HEK293 (cell line): ENCODE data around the gene PALM2AKAP2.

Source experiments
- CTCF ChIA-PET: fragments of 350-600 bp; formaldehyde crosslinking; extraction: SDS; loops from one replicate; lab custom pipeline; 2021; ENCODE audit warnings: antibody characterized with exemption; lab: Yijun Ruan, JAX
- POLR2A ChIA-PET: fragments of 300-600 bp; formaldehyde crosslinking; extraction: SDS; loops from one replicate; lab custom pipeline; 2020; ENCODE audit warnings: antibody characterized with exemption, inconsistent platforms; lab: Yijun Ruan, JAX
- H3K27ac ChIP-seq: fragments of 200-500 bp; sonication (Bioruptor generic); 2 replicates; pipeline ENCODE4 v1.5.1; 2014; ENCODE audit warnings: low read depth, low read length, control low read depth, inconsistent platforms; ENCODE audit errors: extremely low read depth
- H3K36me3 ChIP-seq, 2 experiments: fragments of 200-500 bp in 1 of 2; sonication (Bioruptor generic) in 1 of 2; 1 replicate in 1 of 2; 2 replicates in 1 of 2; pipeline ENCODE4 v1.5.1; 2014 to 2017; ENCODE audit warnings: inconsistent platforms in 2 of 2, low read length in 2 of 2; ENCODE audit not compliant: control insufficient read depth in 2 of 2, insufficient read depth in 1 of 2
- H3K4me1 ChIP-seq: fragments of 200-500 bp; sonication (Bioruptor generic); 2 replicates; pipeline ENCODE4 v1.5.1; 2014; ENCODE audit warnings: mild to moderate bottlenecking, low read length, inconsistent platforms; ENCODE audit not compliant: control insufficient read depth, insufficient read depth
- H3K4me3 ChIP-seq: 2 replicates; pipeline ENCODE4 v1.5.1; 2011; ENCODE audit warnings: low read depth, mild to moderate bottlenecking, control low read depth, low read length, moderate library complexity
- H3K9me3 ChIP-seq: fragments of 200-500 bp; sonication (Bioruptor generic); 2 replicates; pipeline ENCODE4 v1.5.1; 2014; ENCODE audit warnings: low read depth, low read length, inconsistent platforms; ENCODE audit not compliant: control insufficient read depth, insufficient read depth
- GLI4 ChIP-seq: fragments of 450-650 bp; formaldehyde crosslinking; IDR thresholded peaks from 2 replicates; pipeline ENCODE4 v1.5.1; 2016; ENCODE audit warnings: missing biosample characterization, missing genetic modification characterization
- HOXC10 ChIP-seq: sonication (generic); formaldehyde crosslinking; IDR thresholded peaks from 2 replicates; pipeline ENCODE4 v1.8.1; 2023; ENCODE audit warnings: mild to moderate bottlenecking, missing genetic modification reagents
- PRDM1 ChIP-seq: fragments of 450-650 bp; formaldehyde crosslinking; IDR thresholded peaks from 2 replicates; pipeline ENCODE4; 2016; ENCODE audit warnings: missing biosample characterization, missing genetic modification characterization
- SETDB1 ChIP-seq: IDR thresholded peaks from one replicate; pipeline ENCODE4 v1.6.1; 2017; ENCODE audit warnings: mild to moderate bottlenecking, low read length, moderate library complexity, mixed read lengths; ENCODE audit not compliant: insufficient read length
- YY1 ChIP-seq: fragments of 450-650 bp; formaldehyde crosslinking; IDR thresholded peaks from 2 replicates; pipeline ENCODE4 v1.5.1; 2018; ENCODE audit warnings: missing biosample characterization, missing genetic modification characterization
- ZBTB21 ChIP-seq: fragments of 450-650 bp; formaldehyde crosslinking; IDR thresholded peaks from 2 replicates; pipeline ENCODE4 v1.5.1; 2017; ENCODE audit warnings: missing biosample characterization, missing genetic modification characterization
- ZFP41 ChIP-seq: fragments of 450-650 bp; formaldehyde crosslinking; IDR thresholded peaks from 2 replicates; pipeline ENCODE4 v1.5.1; 2016; ENCODE audit warnings: missing biosample characterization, missing genetic modification characterization, borderline replicate concordance
- ZNF121 ChIP-seq: fragments of 450-650 bp; formaldehyde crosslinking; IDR thresholded peaks from 2 replicates; pipeline ENCODE4 v1.5.1; 2016; ENCODE audit warnings: missing biosample characterization, missing genetic modification characterization
- ZNF16 ChIP-seq: fragments of 450-650 bp; formaldehyde crosslinking; IDR thresholded peaks from 2 replicates; pipeline ENCODE4 v1.5.1; 2016; ENCODE audit warnings: low read depth, missing biosample characterization, missing genetic modification characterization
- ZNF174 ChIP-seq: fragments of 450-650 bp; formaldehyde crosslinking; IDR thresholded peaks from 2 replicates; pipeline ENCODE4 v1.5.0; 2017; ENCODE audit warnings: missing biosample characterization, mild to moderate bottlenecking, missing genetic modification characterization
- ZNF211 ChIP-seq: fragments of 450-650 bp; formaldehyde crosslinking; IDR thresholded peaks from 2 replicates; pipeline ENCODE4 v1.5.1; 2016; ENCODE audit warnings: low read depth, missing biosample characterization, missing genetic modification characterization
- ZNF214 ChIP-seq: fragments of 450-650 bp; formaldehyde crosslinking; IDR thresholded peaks from 2 replicates; pipeline ENCODE4 v1.5.1; 2017; ENCODE audit warnings: missing biosample characterization, mild to moderate bottlenecking, missing genetic modification characterization, borderline replicate concordance
- ZNF280D ChIP-seq: fragments of 450-650 bp; formaldehyde crosslinking; IDR thresholded peaks from 2 replicates; pipeline ENCODE4 v1.5.1; 2016; ENCODE audit warnings: missing biosample characterization, missing genetic modification characterization
- ZNF311 ChIP-seq: fragments of 450-650 bp; formaldehyde crosslinking; IDR thresholded peaks from 2 replicates; pipeline ENCODE4 v1.5.1; 2017; ENCODE audit warnings: missing biosample characterization, missing genetic modification characterization, borderline replicate concordance
- ZNF366 ChIP-seq: fragments of 450-650 bp; formaldehyde crosslinking; conservative IDR thresholded peaks from 2 replicates; pipeline ENCODE4 v1.5.1; 2016; ENCODE audit warnings: missing biosample characterization, missing genetic modification characterization
- ZNF391 ChIP-seq: fragments of 450-650 bp; formaldehyde crosslinking; IDR thresholded peaks from 2 replicates; pipeline ENCODE4 v1.5.1; 2016; ENCODE audit warnings: low read depth, missing biosample characterization, missing genetic modification characterization, borderline replicate concordance
- ZNF404 ChIP-seq: fragments of 450-650 bp; formaldehyde crosslinking; IDR thresholded peaks from 2 replicates; pipeline ENCODE4 v1.5.1; 2017; ENCODE audit warnings: missing biosample characterization, missing genetic modification characterization
- ZNF488 ChIP-seq: fragments of 450-650 bp; formaldehyde crosslinking; IDR thresholded peaks from 2 replicates; pipeline ENCODE4 v1.5.1; 2016; ENCODE audit warnings: missing biosample characterization, missing genetic modification characterization
- ZNF513 ChIP-seq: fragments of 450-650 bp; IDR thresholded peaks from 2 replicates; pipeline ENCODE4 v1.5.1; 2018; ENCODE audit warnings: missing biosample characterization, missing genetic modification characterization
- ZNF621 ChIP-seq: fragments of 450-650 bp; formaldehyde crosslinking; IDR thresholded peaks from 2 replicates; pipeline ENCODE4 v1.5.1; 2017; ENCODE audit warnings: missing biosample characterization, missing genetic modification characterization
- ZNF639 ChIP-seq: fragments of 450-650 bp; formaldehyde crosslinking; IDR thresholded peaks from 2 replicates; pipeline ENCODE4 v1.5.1; 2016; ENCODE audit warnings: missing biosample characterization, missing genetic modification characterization
- ZSCAN16 ChIP-seq: fragments of 450-650 bp; formaldehyde crosslinking; IDR thresholded peaks from 2 replicates; pipeline ENCODE4 v1.5.1; 2016; ENCODE audit warnings: missing biosample characterization, missing genetic modification characterization
- TF ChIP-seq, protein P1 (sequence below): fragments of 450-650 bp; formaldehyde crosslinking; IDR thresholded peaks from 2 replicates; pipeline ENCODE4 v1.5.1; 2016; ENCODE audit warnings: missing biosample characterization, missing genetic modification characterization
- TF ChIP-seq, protein P2 (sequence below): fragments of 450-650 bp; formaldehyde crosslinking; IDR thresholded peaks from 2 replicates; pipeline ENCODE4 v1.5.1; 2016; ENCODE audit warnings: missing biosample characterization, missing genetic modification characterization

Gene PALM2AKAP2

DNA sequence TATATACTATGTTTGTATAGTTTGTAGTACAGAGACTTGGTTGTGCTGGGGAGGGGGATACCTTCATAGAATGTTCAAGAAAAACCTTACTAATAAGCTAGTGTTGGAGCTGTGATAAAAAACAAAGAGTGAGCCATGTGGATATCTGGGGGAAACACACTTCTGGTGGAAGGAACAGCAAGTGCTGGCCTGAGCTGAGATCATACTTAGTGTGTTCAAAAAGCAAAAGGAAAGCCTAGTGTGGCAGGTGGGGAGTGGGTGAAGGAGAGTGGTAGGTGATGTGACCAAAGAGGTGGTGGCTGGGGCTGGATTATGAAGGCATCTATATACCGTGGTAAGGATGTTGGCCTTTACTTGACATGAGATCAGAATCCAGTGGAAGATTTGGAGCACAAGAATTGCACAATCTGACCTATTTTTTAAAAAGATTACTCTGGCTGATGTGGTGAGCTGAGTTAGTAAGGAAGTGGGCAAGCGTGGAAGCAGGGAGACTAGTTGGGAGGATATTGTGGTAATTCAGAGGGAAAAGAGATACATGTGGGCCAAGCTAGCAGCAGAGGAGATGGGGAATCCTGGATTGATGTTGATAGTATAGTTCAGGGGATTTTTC, 26.6 kb downstream of the PALM2AKAP2 start:
- Histone ChIP-seq H3K9me3 (no peaks in the 10 kb centered on the region), H3K4me1 (no peaks in the 10 kb centered on the region; the same call in 1 of the 2 replicates), H3K27ac (no peak overlapping the region), H3K4me3 (no peak overlapping the region), H3K36me3 (no peaks in the 10 kb centered on the region)
- ChIA-PET POLR2A (interaction anchor here (0.9 kb wide), 1 partner anchor 10 kb away, joined by 3 read pairs; no protein-coding TSS in a partner anchor), CTCF (interaction anchor here (0.6 to 1.1 kb wide), 4 partner anchors 9 to 215 kb away, joined by 3 to 11 read pairs (median 4); no protein-coding TSS in a partner anchor)
- TF ChIP-seq ZSCAN16 (tag by site-specific recombination) (no peak), ZNF311 (tag by site-specific recombination) (no peak), ZNF488 (tag by site-specific recombination) (no peak), GLI4 (tag by site-specific recombination) (no peak), ZNF16 (no peak), ZNF639 (tag by site-specific recombination) (no peak), SETDB1 (no peak), ZBTB21 (no peak), ZNF211 (tag by site-specific recombination) (no peak), ZNF366 (tag by site-specific recombination) (no peak), ZNF391 (tag by site-specific recombination) (no peak), ZNF174 (tag by site-specific recombination) (no peak), ZNF214 (tag by site-specific recombination) (no peak), ZNF513 (tag by site-specific recombination) (no peak)
- TF ChIP-seq, protein P1, sequence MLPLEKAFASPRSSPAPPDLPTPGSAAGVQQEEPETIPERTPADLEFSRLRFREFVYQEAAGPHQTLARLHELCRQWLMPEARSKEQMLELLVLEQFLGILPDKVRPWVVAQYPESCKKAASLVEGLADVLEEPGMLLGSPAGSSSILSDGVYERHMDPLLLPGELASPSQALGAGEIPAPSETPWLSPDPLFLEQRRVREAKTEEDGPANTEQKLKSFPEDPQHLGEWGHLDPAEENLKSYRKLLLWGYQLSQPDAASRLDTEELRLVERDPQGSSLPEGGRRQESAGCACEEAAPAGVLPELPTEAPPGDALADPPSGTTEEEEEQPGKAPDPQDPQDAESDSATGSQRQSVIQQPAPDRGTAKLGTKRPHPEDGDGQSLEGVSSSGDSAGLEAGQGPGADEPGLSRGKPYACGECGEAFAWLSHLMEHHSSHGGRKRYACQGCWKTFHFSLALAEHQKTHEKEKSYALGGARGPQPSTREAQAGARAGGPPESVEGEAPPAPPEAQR (tag by site-specific recombination): no peak

DNA sequence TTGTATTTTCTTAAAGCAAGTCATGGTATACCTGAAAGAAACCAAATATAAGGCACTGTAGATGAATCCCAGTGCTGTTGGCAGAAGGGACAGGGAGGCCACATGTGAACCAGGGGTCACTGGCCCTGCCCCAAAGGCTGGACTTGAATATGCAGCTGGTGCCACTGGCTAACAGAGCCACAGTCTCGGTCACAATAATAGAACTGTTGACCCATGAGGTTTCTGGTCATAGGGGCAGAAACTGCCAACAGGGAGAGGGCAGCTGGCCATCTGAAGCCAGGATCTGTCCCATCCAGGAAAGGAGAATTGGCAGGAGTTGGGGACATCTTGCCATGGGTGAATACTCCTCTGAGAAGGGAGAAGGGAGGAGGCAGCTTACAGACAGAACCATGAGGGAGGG, 31.9 kb downstream of the PALM2AKAP2 start:
- ChIA-PET CTCF (no interaction called here), POLR2A (no interaction called here)
- H3K4me3 ChIP-seq: no peak overlapping the region
- TF ChIP-seq ZFP41 (tag by site-specific recombination) (no peak), ZNF366 (tag by site-specific recombination) (no peak), ZNF121 (tag by site-specific recombination) (no peak), ZNF404 (tag by site-specific recombination) (no peak), ZNF621 (tag by site-specific recombination) (no peak), HOXC10 (CRISPR knock-in tag) (no peak), PRDM1 (tag by site-specific recombination) (no peak), YY1 (tag by site-specific recombination) (no peak), ZNF280D (no peak)
- TF ChIP-seq, protein P2, sequence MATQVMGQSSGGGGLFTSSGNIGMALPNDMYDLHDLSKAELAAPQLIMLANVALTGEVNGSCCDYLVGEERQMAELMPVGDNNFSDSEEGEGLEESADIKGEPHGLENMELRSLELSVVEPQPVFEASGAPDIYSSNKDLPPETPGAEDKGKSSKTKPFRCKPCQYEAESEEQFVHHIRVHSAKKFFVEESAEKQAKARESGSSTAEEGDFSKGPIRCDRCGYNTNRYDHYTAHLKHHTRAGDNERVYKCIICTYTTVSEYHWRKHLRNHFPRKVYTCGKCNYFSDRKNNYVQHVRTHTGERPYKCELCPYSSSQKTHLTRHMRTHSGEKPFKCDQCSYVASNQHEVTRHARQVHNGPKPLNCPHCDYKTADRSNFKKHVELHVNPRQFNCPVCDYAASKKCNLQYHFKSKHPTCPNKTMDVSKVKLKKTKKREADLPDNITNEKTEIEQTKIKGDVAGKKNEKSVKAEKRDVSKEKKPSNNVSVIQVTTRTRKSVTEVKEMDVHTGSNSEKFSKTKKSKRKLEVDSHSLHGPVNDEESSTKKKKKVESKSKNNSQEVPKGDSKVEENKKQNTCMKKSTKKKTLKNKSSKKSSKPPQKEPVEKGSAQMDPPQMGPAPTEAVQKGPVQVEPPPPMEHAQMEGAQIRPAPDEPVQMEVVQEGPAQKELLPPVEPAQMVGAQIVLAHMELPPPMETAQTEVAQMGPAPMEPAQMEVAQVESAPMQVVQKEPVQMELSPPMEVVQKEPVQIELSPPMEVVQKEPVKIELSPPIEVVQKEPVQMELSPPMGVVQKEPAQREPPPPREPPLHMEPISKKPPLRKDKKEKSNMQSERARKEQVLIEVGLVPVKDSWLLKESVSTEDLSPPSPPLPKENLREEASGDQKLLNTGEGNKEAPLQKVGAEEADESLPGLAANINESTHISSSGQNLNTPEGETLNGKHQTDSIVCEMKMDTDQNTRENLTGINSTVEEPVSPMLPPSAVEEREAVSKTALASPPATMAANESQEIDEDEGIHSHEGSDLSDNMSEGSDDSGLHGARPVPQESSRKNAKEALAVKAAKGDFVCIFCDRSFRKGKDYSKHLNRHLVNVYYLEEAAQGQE (tag by site-specific recombination): no peak

More for the DNA sequence above, 31.9 kb downstream of the PALM2AKAP2 start:
- H3K4me1 ChIP-seq: peaks cover 6% of the 10 kb centered on the region; the same call in 1 of the 2 replicates
- H3K36me3 ChIP-seq: no peaks in the 10 kb centered on the region
- H3K27ac ChIP-seq: no peak overlapping the region
- H3K9me3 ChIP-seq: no peaks in the 10 kb centered on the region
